Fibroblast of villous mesenchyme (primary cell): ENCODE measurements around the gene EPHA8. TPM values are rescaled to one million over a fixed set of nuclear protein-coding genes. Genes with fewer than 3 reads are reported as not detected.

Experiments
- DNase-seq: peaks from one replicate; pipeline ENCODE4 v3.0.0-alpha.2; 2010; ENCODE audit warnings: low read depth
- H3K4me3 ChIP-seq: 2 replicates; pipeline ENCODE4 v1.5.1; 2011; ENCODE audit warnings: low read depth, mild to moderate bottlenecking, low read length
- CTCF ChIP-seq: IDR thresholded peaks from 2 replicates; pipeline ENCODE4 v1.5.1; 2012; ENCODE audit warnings: low read depth, mild to moderate bottlenecking, low read length; ENCODE audit not compliant: insufficient read depth
- small RNA-seq: library from RNA; depleted of rRNA; stranded (forward); fragments of <200 nt; gene quantifications from one replicate; pipeline ENCODE3, GENCODE V24; 2012
- total RNA-seq: library from RNA; depleted of rRNA; stranded (reverse); fragments of >200 nt; gene quantifications from 2 replicates; pipeline ENCODE4 v1.2.3, GENCODE V29; 2012

EPHA8 gene
- total RNA-seq, 1 donor: not detected

DNA sequence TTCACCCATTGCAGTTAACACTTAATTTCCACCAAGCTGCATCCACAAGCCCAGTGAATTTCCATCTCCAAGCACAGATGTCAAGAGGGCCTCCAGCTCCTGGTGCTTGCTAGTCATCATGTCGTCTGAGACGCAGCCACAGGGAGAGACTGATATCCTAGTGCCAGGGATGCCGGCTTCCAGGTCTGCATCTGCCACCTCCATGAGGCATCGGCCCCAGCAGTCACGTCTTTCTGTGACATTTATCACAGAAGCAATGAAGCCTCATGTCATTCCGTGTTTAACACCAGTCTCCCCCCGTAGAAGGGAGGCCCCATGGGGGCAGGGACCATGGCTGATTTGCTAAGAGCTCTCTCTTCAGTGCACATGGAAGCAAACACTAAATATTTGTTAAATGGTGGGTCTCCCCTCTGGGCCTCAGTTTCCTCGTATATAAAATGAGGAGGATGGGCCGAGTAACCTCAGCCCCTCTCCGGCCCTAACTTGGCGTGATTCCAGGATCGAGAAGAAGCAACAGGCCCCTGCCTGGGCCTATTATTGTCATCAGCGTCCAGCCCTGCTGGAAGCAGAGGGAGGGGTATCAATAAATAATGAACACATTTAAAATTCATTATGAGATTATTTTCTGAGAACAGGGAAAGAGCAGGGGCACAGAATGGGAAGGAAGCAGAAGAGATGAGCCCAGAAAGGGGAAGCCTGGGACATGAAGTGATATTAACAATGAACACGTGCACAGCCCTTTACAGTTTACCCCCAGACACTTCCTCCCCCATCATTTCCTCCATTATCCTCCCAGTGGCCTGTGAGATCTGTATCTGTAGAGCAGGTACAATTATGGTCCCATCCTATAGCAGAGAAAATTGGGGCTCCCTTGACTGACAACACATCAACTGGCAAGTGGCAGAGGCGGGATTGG lies 88.9 kb downstream of the EPHA8 start:
- no peak overlapping the region for H3K4me3 ChIP-seq
- no peak for TF ChIP-seq CTCF
- no peak for DNase-seq

DNA sequence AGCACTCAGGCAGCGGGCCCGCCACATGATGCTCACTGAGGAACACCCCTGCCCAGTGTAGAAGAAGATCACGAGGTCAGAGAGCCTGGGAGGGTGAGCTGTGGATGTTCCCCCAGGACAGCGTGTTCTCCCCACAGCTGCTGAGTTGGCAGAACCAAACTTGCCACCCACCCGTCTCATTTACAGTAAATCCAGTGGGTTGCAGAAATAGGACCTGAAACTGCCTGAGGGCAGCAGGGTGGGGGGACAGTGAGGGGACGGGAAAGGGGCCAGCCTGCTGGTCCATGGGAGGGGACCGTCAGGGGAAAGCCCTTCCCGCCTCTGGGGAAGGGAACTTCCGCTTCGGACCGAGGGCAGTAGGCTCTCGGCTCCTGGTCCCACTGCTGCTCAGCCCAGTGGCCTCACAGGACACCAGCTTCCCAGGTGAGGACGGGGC lies 89.6 kb downstream of the EPHA8 start, which contains the start of gene C1QB:
TSS of gene C1QB (plus strand) at position 356 of the 436 bp plus-strand sequence. CDS start 6,227 bp downstream, outside the sequence.
- no peak within 1 kb of the TSS for H3K4me3 ChIP-seq
- TF ChIP-seq CTCF: no peak
- no peak for DNase-seq

Small RNAs within 50 kb of the gene (small RNA-seq; reads per million reads assigned to genes)
- not detected for gene MIR6127

Other genes with a start within 250 kb of the EPHA8 start
- gene ZBTB40, start 111.6 kb upstream of the EPHA8 start, total RNA-seq: 11.6 and 15.5 TPM in 2 replicates
- gene C1QA, start 73.1 kb downstream of the EPHA8 start, total RNA-seq: not detected in 2 replicates
- not detected in 2 replicates for gene C1QC, start 80.1 kb downstream of the EPHA8 start, total RNA-seq
- not detected in 2 replicates for gene C1QB, start 89.7 kb downstream of the EPHA8 start, total RNA-seq
- 4.3 and 9.7 TPM in 2 replicates for gene EPHB2, start 147.3 kb downstream of the EPHA8 start, total RNA-seq